ENCODE results near the gene ATOH8. TPM values are rescaled to one million over a fixed set of nuclear protein-coding genes. Genes with fewer than 3 reads are reported as not detected.
"Not testable (repeated sequence)": the region's sequence is repeated elsewhere in the genome, so short reads cannot be mapped to it uniquely, and the experiment has no call there.

The ATOH8 gene
- total and polyA plus RNA-seq, 9 donors = 10.4 to 24.1 (median 18.8) TPM

DNA sequence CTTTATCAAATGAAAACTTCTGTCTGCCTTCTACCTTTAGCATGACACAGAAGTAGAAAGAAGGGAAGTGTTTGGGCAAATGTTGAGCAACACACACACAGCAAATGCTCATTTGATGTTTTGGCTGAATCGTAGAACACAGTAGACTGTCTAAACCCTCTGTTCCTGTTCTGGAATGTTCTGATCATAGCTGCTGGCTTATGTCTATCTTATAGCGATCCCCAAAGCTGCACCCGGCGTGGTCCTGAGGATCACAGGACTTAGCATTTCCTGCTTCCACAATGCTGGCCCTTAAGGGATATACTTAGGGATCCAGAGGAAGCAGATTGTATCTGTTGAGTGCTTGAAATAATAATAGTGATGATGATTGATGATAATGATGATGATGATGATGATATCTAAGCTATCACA lies 44.4 kb upstream of the ATOH8 start:
- DNase-seq = peak; percentile 43
- no peak overlapping the region for H3K4me3 ChIP-seq (ENCODE audit: low read length)
- WGBS (ENCODE audit: insufficient coverage) = 24% methylated on average over 3 of the region's 4 CpGs
- H3K4me1 ChIP-seq (ENCODE audit: control insufficient read depth, insufficient read depth, low read length) = peaks cover 32% of the 10 kb centered on the region
- H3K36me3 ChIP-seq (ENCODE audit: control insufficient read depth, insufficient read depth, low read length) = no peaks in the 10 kb centered on the region
- H3K27ac ChIP-seq (ENCODE audit: low read length) = peak overlapping the region; percentile 20
- H3K27me3 ChIP-seq (ENCODE audit: control insufficient read depth, insufficient read depth, low read length) = peaks cover 10% of the 10 kb centered on the region
- H3K9me3 ChIP-seq (replicated peaks; ENCODE audit: control insufficient read depth, low read depth, low read length) = no peaks in the 10 kb centered on the region

DNA sequence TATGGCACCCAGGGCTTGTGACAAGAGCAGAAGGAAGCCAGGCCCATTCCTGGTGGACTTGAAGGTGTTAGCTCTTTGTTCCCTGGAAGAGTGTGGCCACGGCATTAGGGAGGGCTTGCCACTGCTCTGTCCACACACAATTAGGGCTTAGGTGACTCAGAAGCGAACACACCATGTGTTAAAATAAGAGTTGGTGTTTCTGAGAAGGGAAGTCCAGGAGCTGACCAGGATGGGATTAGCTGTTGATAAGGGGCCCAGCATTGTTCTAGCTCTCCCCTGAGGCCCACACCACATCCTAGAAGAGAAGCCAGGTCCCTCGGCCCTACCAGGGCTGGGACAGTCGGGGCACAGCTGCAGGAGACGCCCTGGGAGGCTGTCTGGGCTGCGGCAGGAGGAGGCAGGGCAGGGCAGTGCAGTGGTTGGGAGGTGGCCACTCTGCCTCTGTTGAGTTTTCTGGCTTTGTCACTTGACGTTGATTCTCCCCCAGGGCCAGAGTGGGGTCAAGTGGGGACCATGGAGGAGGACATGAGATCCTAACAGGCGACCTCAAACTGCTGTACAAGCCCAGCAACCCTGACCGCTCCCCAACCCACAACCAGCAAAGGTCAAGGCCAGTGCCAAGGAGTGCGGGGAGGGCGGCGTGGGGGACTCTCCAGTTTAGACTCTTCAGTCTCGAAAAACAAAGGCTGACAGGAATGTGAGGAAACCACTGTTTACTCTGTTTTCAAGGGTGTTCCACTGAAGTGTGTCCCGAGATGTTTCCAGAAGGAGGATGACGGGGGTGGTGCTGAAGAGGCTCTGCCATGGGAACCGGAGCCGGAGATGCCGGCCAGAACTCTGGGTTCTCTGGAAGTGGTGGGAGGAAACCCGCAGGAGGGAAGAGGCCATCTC lies 42.9 kb upstream of the ATOH8 start:
- no peak overlapping the region for H3K4me3 ChIP-seq (ENCODE audit: low read length)

DNA sequence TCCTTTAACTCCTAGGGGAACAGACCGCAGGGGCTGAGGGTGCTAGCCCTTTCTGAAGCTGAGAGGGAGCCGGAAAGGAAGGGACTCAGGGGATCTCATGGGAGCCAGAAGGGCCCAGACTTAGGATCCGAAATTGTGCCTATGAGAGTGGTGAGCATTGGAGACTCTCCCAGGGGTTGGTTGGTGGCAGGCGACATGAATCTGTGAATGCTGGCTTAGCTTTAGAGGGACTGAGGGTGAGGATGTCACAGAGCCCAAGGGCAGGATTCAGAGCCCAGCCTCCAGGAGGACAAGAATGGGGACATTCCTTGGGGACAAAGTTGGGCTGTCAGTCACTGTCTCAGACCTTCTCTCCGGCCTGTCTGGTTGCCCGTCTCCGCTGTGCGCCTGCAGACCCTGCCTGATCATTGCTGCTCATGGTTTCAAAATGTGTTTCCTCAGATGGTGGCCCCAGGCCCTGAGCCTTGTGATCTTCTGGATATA lies 42.2 kb upstream of the ATOH8 start:
- 81% methylated on average over 7 of the region's 8 CpGs for WGBS (ENCODE audit: insufficient coverage)
- H3K36me3 ChIP-seq (ENCODE audit: control insufficient read depth, insufficient read depth, low read length) = no peaks in the 10 kb centered on the region
- H3K4me1 ChIP-seq (ENCODE audit: control insufficient read depth, insufficient read depth, low read length) = peaks cover 29% of the 10 kb centered on the region
- peaks cover 14% of the 10 kb centered on the region for H3K27me3 ChIP-seq (ENCODE audit: control insufficient read depth, insufficient read depth, low read length)
- DNase-seq = no peak
- no peak overlapping the region for H3K4me3 ChIP-seq (ENCODE audit: low read length)
- H3K27ac ChIP-seq (ENCODE audit: low read length) = peak overlapping the region; percentile 59
- H3K9me3 ChIP-seq (replicated peaks; ENCODE audit: control insufficient read depth, low read depth, low read length) = no peaks in the 10 kb centered on the region

More for the DNA sequence above, 42.9 kb upstream of the ATOH8 start:
- 75% methylated on average over 12 of the region's 19 CpGs for WGBS (ENCODE audit: insufficient coverage)
- DNase-seq = peak; percentile 22
- Histone ChIP-seq H3K9me3 (replicated peaks; ENCODE audit: control insufficient read depth, low read depth, low read length) (no peaks in the 10 kb centered on the region), H3K27me3 (ENCODE audit: control insufficient read depth, insufficient read depth, low read length) (peaks cover 10% of the 10 kb centered on the region), H3K36me3 (ENCODE audit: control insufficient read depth, insufficient read depth, low read length) (no peaks in the 10 kb centered on the region), H3K27ac (ENCODE audit: low read length) (peak overlapping the region; percentile 59), H3K4me1 (ENCODE audit: control insufficient read depth, insufficient read depth, low read length) (peaks cover 29% of the 10 kb centered on the region)

DNA sequence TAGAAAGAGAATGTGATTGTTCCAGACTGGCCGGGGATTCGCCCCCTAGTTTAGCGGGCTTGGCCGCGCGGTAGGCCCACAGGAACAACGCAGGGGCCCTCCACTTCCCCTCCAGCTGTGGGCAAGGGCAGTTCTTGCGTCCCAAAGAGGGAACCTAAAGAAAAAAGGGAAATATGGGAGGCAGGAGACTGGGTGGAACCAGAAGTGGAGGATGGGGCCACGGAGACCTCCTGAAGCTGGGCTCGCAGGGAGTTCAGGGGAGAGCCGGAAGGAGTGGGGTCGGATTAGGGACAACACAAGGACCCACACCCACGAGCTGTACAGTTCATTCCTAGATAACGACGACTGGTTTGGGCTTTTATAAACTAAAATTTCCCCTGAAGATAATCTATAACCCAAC lies 41.5 kb upstream of the ATOH8 start:
- 75% methylated on average over 8 of the region's 15 CpGs for WGBS (ENCODE audit: insufficient coverage)
- H3K27me3 ChIP-seq (ENCODE audit: control insufficient read depth, insufficient read depth, low read length) = peaks cover 14% of the 10 kb centered on the region
- peaks cover 26% of the 10 kb centered on the region for H3K4me1 ChIP-seq (ENCODE audit: control insufficient read depth, insufficient read depth, low read length)
- no peaks in the 10 kb centered on the region for H3K36me3 ChIP-seq (ENCODE audit: control insufficient read depth, insufficient read depth, low read length)
- H3K27ac ChIP-seq (ENCODE audit: low read length) = no peak overlapping the region
- DNase-seq = peak; percentile 62
- no peak overlapping the region for H3K4me3 ChIP-seq (ENCODE audit: low read length)
- H3K9me3 ChIP-seq (replicated peaks; ENCODE audit: control insufficient read depth, low read depth, low read length) = no peaks in the 10 kb centered on the region

DNA sequence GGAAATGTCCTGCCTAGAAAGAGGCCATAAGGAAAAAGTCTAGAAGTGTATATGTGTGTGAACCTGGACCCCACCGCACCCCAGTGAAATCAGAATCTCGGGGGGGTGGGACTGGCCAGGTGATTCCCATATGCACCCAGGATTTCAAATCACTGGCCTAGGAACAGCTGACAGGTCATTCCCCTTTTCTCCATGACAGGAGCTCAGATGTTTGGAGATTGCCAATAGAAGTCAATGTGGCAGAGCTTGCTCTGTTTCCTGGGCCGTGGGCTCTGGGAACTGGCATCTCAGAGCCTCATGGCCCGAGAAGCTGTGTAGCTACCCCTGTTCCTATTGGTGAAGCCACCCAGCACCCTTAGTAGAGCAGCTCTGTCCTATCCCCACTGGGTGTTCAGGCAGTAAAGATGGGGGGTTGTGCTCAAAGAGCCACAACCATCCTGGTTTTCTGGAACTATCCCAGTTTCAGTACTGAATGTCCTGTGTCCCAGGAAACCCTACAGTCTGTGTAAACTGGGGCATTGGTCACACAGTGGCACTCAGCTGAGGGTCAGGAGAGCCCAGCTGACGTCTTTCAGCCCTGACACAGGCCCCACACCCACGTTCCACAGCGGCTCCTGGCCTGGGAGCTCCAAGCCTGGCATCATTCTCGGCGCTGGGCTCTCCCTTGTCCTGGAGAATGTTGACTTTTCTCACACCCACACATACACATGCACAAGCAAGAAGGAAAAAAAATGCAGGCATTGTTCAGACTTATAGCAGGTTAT lies 40.8 kb upstream of the ATOH8 start:
- DNase-seq = no peak
- Histone ChIP-seq H3K4me3 (ENCODE audit: low read length) (no peak overlapping the region), H3K36me3 (ENCODE audit: control insufficient read depth, insufficient read depth, low read length) (no peaks in the 10 kb centered on the region), H3K9me3 (replicated peaks; ENCODE audit: control insufficient read depth, low read depth, low read length) (no peaks in the 10 kb centered on the region), H3K27me3 (ENCODE audit: control insufficient read depth, insufficient read depth, low read length) (peaks cover 14% of the 10 kb centered on the region), H3K27ac (ENCODE audit: low read length) (no peak overlapping the region), H3K4me1 (ENCODE audit: control insufficient read depth, insufficient read depth, low read length) (peaks cover 26% of the 10 kb centered on the region)
- WGBS (ENCODE audit: insufficient coverage) = 63% methylated on average over 2 of the region's 9 CpGs

DNA sequence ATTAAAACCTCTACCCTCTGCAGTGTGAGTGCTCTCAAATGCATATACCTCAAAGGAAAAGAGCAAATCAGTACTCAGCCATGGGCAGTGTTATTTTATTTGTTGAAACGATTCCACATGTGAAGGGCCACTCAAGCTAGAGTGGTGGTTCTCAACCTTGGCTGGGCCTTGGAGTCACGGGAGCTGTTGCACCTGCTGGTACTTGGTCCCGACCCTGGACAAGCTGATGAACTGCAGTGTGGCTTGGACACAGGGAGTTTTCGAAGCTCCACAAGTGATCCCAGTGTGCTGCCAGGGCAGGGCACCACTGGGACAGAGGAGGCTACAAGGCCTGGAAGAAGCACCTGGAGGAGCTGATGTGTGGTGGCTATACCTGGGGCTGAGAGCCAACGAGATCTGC lies 40.0 kb upstream of the ATOH8 start:
- H3K27me3 ChIP-seq (ENCODE audit: control insufficient read depth, insufficient read depth, low read length) = peaks cover 14% of the 10 kb centered on the region
- H3K4me3 ChIP-seq (ENCODE audit: low read length) = no peak overlapping the region
- H3K9me3 ChIP-seq (replicated peaks; ENCODE audit: control insufficient read depth, low read depth, low read length) = no peaks in the 10 kb centered on the region
- 82% methylated on average over 4 of the region's 5 CpGs for WGBS (ENCODE audit: insufficient coverage)
- no peak for DNase-seq
- H3K4me1 ChIP-seq (ENCODE audit: control insufficient read depth, insufficient read depth, low read length) = peaks cover 26% of the 10 kb centered on the region
- no peaks in the 10 kb centered on the region for H3K36me3 ChIP-seq (ENCODE audit: control insufficient read depth, insufficient read depth, low read length)
- H3K27ac ChIP-seq (ENCODE audit: low read length) = no peak overlapping the region

DNA sequence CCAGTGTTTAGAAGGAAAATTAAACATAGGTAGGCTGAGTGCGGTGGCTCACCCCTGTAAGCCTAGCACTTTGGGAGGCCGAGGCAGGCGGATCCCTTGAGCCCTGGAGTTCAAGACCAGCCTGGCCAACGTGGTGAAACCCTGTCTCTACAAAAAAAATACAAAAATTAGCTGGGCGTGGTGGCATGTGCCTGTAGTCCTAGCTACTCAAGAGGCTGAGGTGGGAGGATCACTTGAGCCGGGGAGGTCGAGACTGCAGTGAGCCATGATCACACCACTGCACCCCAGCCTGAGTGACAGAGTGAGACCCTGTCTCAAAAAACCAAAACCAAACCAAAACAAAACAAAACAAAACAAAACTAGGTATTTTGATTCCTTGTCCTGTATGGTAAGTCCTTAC lies 39.4 kb upstream of the ATOH8 start:
- H3K27ac ChIP-seq (ENCODE audit: low read length); H3K9me3 ChIP-seq (replicated peaks; ENCODE audit: control insufficient read depth, low read depth, low read length); H3K4me3 ChIP-seq (ENCODE audit: low read length); H3K36me3 ChIP-seq (ENCODE audit: control insufficient read depth, insufficient read depth, low read length); DNase-seq: not testable (repeated sequence)
- peaks cover 26% of the 10 kb centered on the region for H3K4me1 ChIP-seq (ENCODE audit: control insufficient read depth, insufficient read depth, low read length)
- 92% methylated on average over 4 of the region's 7 CpGs for WGBS (ENCODE audit: insufficient coverage)
- peaks cover 13% of the 10 kb centered on the region for H3K27me3 ChIP-seq (ENCODE audit: control insufficient read depth, insufficient read depth, low read length)

DNA sequence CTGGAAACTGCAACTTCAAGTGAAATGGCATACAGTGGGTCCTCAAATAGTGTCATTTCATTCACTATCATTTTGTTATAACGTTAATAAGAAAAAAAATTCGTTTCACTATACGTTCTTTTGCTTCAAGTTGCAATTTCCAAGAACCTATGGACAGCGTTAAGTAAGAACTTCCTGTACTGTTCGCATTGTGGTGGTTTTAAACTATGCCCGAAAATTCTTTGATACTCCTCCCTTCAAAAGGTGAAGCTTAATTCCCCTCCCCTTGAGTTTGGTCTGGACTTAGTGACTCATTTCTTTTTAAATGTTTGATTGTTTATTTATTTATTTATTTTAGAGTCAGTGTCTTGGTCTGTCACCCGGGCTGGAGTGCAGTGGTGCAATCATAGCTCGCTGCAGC lies 39.0 kb upstream of the ATOH8 start:
- peaks cover 23% of the 10 kb centered on the region for H3K4me1 ChIP-seq (ENCODE audit: control insufficient read depth, insufficient read depth, low read length)
- H3K27me3 ChIP-seq (ENCODE audit: control insufficient read depth, insufficient read depth, low read length) = peaks cover 10% of the 10 kb centered on the region
- no peak overlapping the region for H3K27ac ChIP-seq (ENCODE audit: low read length)
- no peak for DNase-seq
- no peaks in the 10 kb centered on the region for H3K36me3 ChIP-seq (ENCODE audit: control insufficient read depth, insufficient read depth, low read length)
- WGBS (ENCODE audit: insufficient coverage) = 83% methylated on average over 1 of the region's 8 CpGs
- no peaks in the 10 kb centered on the region for H3K9me3 ChIP-seq (replicated peaks; ENCODE audit: control insufficient read depth, low read depth, low read length)
- no peak overlapping the region for H3K4me3 ChIP-seq (ENCODE audit: low read length)

DNA sequence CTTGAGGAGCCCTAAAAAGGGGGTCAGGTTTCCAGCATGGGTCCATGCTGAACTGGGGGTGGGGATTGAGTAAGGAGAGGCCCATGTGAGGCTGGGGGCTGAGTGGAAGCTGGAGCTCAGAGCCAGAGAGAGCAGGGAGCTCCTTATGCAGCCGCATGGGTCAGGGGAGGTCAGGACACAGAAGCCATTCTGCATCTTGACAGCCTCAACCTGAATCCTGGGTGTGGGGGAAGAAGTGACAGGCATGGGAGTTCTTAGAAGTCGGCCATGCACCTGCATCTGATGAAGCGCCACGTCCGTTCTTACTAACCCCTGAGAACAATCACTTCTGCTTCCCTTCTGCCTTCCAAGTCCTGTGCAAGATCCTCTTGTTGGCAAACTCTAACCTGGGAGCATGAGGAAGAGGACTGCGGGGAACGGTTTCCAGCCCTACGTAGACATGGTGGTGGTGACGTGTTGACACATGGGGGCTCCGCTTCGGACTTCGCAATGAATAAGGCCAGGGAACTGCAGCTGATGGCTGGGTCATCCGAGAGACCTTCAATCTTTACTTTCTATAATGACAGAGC lies 37.4 kb upstream of the ATOH8 start:
- Histone ChIP-seq H3K27ac (ENCODE audit: low read length) (no peak overlapping the region), H3K36me3 (ENCODE audit: control insufficient read depth, insufficient read depth, low read length) (no peaks in the 10 kb centered on the region), H3K4me3 (ENCODE audit: low read length) (no peak overlapping the region), H3K4me1 (ENCODE audit: control insufficient read depth, insufficient read depth, low read length) (peaks cover 12% of the 10 kb centered on the region), H3K27me3 (ENCODE audit: control insufficient read depth, insufficient read depth, low read length) (peaks cover 7% of the 10 kb centered on the region), H3K9me3 (replicated peaks; ENCODE audit: control insufficient read depth, low read depth, low read length) (no peaks in the 10 kb centered on the region)
- DNase-seq = no peak
- WGBS (ENCODE audit: insufficient coverage) = 61% methylated on average over 5 of the region's 13 CpGs
